ENCODE data around the gene DBN1.

DBN1 gene

DNA sequence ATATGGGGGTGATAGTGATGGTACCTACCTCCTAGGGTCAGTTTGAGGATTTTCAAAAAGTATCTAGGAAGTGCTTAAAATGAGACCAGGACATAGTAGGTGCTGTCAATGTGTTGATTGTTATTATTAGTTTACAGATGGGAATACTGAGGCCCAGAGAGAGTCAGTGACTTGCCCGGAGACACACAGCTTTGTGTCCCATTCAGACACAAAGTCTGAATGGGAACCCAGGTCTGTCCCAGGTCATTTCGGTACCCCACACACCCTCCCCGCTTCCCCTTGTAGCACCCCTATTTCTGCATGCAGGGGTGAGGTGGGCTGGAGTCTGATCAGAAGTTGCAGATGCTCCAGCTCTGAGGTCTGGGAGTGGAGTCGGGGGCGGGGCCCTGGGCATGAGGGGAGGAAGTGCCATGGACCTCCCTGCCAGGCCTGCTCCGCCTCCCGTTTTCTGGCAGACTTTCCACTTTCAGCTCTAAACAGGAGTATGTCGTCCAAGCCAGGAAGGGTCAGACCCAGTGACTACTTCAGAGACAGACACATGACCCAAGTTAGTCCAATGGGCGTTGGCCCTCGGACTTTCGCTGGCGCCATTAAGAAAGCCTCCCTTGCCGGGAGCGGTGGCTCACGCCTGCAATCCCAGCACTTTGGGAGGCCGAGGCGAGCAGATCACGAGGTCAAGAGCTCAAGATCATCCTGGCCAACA, 3.2 kb upstream of the DBN1 start:
- no peak for DNase-seq (ENCODE audit: extremely low read depth, low read depth)
- TF ChIP-seq, protein P1, sequence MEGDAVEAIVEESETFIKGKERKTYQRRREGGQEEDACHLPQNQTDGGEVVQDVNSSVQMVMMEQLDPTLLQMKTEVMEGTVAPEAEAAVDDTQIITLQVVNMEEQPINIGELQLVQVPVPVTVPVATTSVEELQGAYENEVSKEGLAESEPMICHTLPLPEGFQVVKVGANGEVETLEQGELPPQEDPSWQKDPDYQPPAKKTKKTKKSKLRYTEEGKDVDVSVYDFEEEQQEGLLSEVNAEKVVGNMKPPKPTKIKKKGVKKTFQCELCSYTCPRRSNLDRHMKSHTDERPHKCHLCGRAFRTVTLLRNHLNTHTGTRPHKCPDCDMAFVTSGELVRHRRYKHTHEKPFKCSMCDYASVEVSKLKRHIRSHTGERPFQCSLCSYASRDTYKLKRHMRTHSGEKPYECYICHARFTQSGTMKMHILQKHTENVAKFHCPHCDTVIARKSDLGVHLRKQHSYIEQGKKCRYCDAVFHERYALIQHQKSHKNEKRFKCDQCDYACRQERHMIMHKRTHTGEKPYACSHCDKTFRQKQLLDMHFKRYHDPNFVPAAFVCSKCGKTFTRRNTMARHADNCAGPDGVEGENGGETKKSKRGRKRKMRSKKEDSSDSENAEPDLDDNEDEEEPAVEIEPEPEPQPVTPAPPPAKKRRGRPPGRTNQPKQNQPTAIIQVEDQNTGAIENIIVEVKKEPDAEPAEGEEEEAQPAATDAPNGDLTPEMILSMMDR (IDR thresholded peaks at IDR 0.05; ENCODE audit: low read depth, low read length) = no peak

DNA sequence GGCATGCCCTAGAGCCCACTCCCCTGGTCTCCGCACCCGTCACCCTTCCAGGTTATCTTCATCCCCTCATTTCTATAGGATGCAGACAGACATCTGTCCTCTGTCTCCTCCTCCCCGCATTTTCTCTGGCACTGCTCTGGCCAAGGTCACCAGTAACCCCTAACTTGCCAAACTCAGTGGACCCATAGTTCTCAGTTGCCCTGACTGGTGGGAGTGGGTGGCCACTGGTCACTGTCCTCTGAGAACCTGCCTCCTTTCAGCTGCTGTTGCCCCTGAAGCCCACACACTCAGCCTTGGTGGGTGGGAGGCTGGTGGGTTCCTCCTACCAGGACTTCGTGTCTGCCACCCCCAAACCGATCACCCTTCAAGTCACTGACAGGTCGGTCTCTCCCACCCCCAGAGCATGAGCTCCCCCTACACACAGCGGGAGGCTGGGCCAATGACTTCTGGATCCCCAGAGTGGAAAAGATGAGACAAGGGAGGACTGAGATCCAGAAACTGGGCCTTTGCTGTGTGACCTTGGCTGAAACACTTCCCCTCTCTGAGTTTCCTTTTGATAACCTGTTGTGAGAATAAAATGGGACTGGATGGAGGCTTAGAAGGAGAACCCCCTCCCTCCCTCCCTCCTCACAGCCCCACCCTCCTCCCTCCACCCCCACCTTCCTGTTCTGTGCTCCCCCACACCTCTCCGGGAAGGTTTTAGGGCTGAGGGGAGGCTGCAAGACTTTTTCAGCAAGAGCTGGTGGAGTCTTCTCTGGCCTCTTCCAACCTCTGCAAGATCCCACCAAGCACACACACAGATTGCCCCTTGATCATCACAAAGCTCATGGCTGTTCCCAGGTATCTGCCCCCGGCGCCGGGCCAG, 2.4 kb upstream of the DBN1 start:
- no peak for DNase-seq (ENCODE audit: extremely low read depth, low read depth)
- TF ChIP-seq, protein P1 (IDR thresholded peaks at IDR 0.05; ENCODE audit: low read depth, low read length) = no peak

DNA sequence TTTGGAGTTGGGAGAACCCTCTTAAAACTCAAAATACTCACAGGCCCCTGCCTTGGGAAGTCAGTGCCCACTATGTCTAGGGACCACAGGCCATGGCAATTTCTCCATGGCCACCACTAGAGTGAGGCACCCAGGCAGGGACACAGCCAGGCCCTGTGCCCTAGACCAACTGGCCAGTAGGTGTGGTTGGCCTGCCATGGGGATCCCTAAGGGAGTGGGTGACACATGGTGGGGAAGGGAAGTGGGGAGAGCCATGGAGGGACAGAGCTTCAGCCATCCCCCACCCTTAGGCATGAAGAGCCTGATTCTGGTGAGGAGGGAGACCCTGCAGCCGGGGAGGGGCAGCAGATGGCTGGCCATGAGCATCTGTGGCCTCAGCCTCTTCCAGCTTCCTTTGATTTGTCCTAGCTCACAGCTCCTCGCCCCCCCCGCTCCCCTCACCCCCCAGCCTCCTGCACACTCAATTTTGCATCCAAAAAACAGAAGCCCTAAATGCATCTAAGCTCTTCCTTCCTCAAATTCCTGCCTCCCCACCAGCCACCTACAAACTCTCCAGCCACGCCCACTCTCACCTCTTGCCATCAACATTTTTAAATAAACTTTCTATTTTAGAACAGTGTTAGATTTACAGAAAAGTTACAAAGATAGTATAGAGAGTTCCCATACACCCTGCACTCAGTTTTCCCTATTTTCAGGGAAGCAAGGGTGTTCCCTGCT, 1.6 kb upstream of the DBN1 start:
- no peak for DNase-seq (ENCODE audit: extremely low read depth, low read depth)

DNA sequence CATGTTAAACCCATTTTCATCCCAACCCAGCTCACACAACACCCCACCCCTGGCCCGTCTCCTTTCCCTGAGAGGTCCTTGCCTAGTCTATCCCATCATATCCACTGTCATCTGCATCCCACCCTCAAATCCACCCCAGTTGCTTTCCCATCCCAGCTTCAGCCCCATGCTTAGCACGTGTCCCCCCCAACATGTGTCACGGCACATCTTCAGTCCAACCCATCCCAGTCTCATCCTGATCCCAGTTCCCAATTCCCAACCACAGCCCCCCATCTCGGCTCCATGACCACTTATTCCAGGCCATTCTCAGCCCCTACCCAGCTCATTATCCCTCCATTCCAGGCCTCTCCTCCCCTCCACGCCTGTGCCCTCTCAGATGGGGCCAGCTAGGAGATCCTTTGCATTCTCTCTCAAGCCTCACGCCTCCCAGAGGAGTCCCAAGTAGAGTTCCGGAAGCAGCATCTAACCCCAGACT, 605 bp upstream of the DBN1 start:
- DNase-seq (ENCODE audit: extremely low read depth, low read depth) = no peak
- TF ChIP-seq, protein P1 (IDR thresholded peaks at IDR 0.05; ENCODE audit: low read depth, low read length) = no peak

More for the DNA sequence above, 1.6 kb upstream of the DBN1 start:
- TF ChIP-seq, protein P1 (IDR thresholded peaks at IDR 0.05; ENCODE audit: low read depth, low read length) = no peak

DNA sequence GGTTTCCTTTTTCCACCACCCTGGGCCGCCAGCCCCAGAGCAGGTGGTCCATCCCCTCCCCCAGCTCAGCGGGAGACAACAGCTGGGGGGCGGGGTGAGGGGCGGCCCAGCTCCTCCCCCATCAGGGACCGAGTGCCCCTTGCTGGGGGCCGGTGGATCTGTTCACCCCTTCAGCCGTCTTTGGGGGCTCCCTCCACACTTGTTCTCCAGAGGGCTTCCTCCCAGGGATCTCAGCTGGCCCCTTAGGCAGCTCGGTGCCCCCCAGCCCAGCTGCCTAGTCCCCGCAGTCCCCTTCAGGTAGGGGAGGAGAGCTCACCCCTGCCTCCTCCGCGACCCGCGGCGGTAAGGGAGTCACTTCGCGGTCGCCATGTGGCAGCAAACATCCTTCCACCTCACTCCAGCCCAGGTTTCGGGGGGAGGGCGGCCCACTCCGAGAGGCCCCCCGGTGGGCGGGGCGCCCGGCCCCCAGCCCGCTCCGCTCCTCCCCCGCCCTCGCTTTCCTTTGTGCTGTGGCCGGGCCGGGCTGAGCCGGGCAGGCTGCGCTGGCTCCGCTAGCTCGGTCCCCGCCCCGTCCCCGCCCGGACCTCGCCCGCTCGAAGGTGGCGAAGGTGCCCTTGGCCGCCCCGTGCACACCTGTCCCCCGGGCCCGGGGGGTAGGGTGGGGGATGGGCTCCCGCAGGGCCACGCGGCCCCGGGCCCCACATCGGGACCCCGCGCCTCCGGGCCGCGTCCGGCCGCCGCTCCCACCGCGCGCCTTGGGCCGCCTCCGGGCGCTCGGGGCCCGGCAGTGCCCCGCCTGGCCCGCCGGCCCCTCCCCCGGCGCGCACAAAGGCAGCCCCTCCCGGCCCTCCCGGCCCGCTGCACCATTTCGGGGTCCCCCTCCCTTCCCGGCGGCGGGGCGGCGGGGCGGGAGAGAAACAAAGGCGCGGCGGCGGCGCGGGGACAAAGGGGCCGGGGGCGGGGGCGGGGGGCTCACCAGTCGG, 683 bp downstream of the DBN1 start:
- TF ChIP-seq, protein P1 (IDR thresholded peaks at IDR 0.05; ENCODE audit: low read depth, low read length) = no peak
- DNase-seq (ENCODE audit: extremely low read depth, low read depth) = no peak

DNA sequence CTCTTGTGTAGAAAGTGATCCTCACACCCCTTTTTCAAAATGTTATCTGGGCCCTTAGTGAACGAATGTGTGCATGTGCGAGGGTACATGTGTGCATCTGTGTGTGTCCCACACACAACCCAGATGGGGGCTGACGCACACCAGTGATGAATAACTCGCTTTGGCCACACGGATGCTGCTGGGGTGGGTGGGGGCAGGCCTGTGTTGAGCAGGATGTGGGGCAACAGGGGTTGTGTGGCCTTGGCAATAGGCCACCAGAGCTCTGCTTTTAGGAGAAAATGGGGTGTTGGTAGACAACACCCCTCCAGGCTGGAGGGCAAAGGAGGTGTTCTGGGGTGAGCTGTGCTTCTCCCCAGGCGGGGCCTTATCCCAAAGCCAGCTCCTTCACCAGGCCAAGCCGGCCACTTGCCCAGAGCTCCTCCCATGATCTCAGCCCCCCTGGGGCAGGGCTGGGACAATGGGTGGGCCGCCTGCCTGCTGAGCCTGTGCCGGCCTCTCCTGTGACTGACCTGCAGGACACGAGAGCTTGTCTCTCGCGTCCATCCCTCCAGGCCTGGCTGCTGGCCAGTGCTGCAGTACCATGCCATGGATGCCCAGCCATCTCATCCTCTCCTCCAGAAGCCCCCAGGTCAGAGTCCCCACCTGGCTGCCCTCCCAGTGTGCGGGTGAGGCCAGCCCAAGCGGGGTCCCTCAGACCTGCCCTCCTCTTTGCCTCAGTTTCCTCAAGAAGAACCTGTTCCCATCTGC, 1.7 kb downstream of the DBN1 start:
- TF ChIP-seq, protein P1 (IDR thresholded peaks at IDR 0.05; ENCODE audit: low read depth, low read length) = no peak
- no peak for DNase-seq (ENCODE audit: extremely low read depth, low read depth)
